ENCODE data around the gene FOXS1.
"Not testable (repeated sequence)": the region's sequence is repeated elsewhere in the genome, so short reads cannot be mapped to it uniquely, and the experiment has no call there.

FOXS1 gene

DNA sequence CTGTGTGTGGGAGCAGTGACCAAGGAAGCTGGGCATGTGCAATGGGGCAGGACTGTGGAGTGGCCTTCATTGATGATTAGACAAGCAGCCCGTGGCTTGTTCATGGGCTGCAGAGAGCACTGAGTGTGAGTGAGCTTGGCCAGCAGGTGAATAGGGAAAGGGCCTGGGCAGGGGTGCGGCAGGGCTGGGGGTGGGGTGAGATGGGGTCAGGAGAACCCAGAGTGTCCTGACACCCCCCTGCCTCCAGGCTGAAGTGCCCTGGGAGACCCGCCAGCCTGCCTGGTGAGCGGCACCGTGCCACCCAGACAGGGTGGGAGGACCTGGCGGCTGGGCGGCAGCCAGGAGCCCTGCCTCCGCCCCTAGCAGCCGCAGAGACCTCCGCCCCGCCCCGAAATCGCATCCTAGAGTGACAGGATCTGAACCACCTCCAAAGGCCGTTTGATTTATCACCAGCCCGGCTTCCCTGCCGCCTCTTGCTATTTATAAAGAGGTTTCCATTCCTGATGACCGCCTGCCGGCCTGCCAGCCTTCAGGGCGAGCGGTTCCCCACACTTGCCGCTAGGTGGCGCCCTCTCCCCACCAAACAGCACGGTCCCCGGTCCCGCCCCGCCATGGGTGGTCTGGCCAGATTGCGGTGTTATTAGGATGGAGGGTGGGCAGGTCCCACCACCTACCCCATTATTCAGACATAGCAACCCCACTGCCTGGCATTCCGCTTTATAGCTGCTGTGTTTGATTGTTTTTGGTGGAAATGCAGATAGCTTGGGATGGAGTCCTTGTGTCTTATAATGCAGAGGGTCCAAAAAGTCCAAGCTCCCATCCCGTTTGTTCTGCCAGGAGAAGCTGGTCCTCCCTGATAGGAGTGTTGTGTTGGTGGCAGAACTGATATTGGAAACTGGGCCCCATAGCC, 22.7 kb downstream of the FOXS1 start:
- DNase-seq (ENCODE audit: low read depth) = peak; percentile 75

DNA sequence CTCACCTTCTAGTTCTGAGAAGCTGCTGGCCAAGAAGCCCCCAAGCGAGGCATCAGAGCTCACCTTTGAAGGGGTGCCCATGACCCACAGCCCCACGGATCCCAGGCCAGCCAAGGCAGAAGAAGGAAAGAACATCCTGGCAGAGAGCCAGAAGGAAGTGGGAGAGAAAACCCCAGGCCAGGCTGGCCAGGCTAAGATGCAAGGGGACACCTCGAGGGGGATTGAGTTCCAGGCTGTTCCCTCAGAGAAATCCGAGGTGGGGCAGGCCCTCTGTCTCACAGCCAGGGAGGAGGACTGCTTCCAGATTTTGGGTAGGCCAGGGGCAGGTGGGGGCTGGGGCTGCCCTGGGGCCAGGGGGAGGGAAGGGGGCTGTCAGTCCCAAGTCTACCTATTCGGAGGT, 24.0 kb downstream of the FOXS1 start:
- DNase-seq (ENCODE audit: low read depth) = no peak

DNA sequence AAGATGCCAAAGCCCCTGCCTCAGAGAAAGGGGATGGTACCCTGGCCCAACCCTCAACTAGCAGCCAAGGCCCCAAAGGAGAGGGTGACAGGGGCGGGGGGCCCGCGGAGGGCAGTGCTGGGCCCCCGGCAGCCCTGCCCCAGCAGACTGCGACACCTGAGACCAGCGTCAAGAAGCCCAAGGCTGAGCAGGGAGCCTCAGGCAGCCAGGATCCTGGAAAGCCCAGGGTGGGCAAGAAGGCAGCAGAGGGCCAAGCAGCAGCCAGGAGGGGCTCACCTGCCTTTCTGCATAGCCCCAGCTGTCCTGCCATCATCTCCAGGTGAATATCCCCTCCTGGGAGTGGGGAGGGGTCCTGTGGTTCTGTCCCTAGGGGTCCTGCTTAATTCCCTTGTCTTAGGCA, 25.2 kb downstream of the FOXS1 start:
- DNase-seq (ENCODE audit: low read depth) = no peak

DNA sequence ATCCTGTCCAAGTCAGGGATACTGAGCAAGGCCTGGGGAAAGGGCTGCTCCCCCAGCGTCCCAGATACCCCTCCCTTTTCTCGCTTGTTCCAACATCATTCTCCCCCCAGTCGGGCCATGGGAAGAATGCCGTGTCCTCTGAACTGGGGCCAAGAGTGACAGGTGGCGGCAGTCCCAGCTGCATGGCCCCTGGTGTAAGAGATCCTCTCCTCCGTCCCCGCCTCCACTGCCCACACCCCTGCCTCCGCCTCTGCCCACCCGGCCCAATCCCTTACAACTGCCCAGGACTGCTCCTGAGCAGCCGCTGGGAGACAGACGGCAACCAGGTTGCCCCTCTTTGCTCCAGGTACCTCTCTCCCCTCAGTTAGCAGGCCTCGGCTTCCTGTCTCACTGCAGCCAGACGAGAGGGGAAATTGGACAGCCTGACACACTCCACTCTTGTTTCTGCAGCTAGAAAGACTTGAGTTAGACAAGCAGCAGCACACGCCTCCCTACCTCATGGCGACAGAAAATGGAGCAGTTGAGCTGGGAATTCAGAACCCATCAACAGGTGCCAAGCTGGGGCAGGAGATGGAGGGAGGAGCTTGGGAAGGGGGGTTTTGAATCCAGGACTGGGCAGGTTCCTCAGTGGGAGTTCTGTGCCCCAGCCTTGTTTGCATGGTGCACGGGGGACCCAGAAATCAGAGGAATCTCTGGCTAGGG, 26.2 kb downstream of the FOXS1 start, which contains the start of gene MYLK2:
Gene MYLK2, plus strand, starts transcription at position 274 of the 702 bp plus-strand sequence. Its CDS starts 225 bp downstream, at position 499.
- no peak for DNase-seq (ENCODE audit: low read depth)

DNA sequence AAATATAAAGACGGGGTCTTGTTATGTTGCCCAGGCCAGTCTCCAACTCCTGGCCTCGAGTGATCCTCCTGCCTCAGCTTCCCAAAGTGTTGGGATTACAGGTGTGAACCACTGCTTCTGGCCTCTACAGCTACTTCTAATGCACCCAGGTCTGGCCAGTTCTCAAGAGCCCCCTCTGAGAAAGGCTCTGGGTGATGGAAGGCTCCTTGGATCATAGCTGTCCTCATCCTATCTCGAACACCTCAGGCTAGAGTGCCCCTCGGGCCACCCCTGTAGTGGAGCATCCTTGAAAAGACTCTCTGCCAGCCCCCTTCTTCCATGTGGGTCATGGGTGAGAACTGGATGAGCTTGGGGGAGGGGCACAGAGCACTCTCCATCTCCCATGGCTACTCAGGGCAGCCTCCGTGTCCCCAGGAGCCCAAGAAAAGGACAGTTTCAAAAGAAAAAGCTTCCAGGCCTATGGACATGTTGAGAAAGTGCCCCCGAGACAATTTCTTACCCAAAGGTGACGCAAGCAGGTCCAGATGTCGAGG, 27.0 kb downstream of the FOXS1 start:
- no peak for DNase-seq (ENCODE audit: low read depth)

GRCh38 chr20:31817461-31817860, 27.9 kb downstream of the FOXS1 start:
- no peak for DNase-seq (ENCODE audit: low read depth)

DNA sequence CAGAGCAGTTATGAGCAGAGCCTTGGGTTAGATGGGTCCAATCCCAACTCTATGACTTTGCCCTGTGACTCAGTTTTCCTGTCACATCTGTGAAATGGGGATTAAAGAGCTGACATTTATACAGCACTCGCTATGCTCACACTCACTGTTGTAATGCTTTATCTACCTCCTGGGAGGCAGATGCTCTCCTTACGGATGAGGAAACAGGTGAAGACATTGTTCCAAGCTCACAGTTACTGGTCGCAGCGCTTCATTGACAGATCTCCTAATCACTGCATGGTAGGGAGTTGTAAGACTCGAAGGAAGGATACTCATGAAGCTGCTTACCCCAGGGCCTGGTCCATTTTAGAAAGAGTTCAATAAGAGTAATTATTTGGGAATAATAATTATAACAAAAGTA, 29.2 kb downstream of the FOXS1 start:
- DNase-seq (ENCODE audit: low read depth) = no peak

DNA sequence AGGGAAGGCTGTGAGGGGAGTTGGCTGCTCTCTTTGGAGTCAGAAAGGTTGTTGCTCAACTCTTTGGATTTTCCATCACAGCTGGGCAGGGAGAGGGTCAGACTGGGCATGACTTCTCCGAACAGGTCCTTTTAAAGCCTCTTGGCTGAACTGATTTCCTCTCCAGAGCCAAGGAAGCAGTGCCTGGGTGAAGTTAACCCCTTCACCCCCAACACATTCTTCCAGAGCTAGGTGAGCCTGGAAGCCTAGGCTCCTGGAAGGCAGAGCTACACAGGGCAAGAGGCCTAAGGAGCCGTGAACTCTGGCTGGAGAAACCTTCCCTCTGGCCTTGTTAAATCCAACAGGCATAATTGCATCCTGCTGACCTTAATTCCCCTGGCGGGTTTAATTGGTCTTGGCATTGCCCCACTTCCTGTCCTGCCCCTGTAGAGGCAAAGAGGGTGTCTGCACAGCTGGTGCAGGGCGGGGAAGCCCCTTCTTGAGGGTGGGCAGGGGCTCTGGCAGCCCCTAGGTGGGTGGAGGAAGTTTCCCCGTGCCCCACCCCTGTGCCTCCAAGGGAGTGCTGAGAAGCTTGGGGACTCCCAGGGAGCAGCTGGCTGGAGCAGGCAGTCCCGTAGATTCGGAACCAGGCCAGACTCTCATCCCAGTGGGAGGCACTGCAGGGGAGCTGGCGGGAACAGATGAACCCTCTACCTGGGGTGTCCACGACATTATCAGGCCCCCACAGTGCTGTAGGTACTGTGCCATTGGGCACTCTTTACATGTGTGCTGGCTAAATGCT, 29.8 kb downstream of the FOXS1 start:
- no peak for DNase-seq (ENCODE audit: low read depth)

GRCh38 chr20:31814142-31814541, 31.3 kb downstream of the FOXS1 start:
- DNase-seq (ENCODE audit: low read depth) = not testable (repeated sequence)

- no peak for DNase-seq (ENCODE audit: low read depth)
Measured at GRCh38 chr20:31813611-31814010, 31.8 kb downstream of the FOXS1 start.

- DNase-seq (ENCODE audit: low read depth) = peak; percentile 91
Measured at GRCh38 chr20:31811796-31812728, 33.3 kb downstream of the FOXS1 start.

GRCh38 chr20:31811198-31811597, 34.2 kb downstream of the FOXS1 start:
- DNase-seq (ENCODE audit: low read depth) = no peak

- DNase-seq (ENCODE audit: low read depth) = peak; percentile 51
Measured at GRCh38 chr20:31809661-31810060, 35.7 kb downstream of the FOXS1 start.

DNA sequence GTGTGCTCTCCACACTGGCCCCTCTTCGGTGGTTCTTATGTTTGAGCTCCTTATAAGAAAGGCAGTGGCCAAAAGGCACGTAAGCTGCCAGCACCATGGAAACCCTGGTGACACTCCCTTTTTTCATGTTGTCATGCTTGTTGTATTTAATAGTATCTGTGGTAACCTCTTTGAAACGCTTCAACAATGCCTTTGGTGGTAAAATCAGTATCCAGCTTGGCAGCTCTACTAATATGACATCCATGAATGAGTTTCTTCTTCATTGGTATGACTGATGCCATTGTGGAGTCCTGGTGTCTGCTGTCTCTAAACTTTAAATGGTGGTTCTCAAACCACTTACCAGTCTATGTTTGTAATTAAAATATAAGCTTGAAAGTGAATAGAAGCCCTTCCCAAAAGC, 36.9 kb downstream of the FOXS1 start:
- no peak for DNase-seq (ENCODE audit: low read depth)

DNA sequence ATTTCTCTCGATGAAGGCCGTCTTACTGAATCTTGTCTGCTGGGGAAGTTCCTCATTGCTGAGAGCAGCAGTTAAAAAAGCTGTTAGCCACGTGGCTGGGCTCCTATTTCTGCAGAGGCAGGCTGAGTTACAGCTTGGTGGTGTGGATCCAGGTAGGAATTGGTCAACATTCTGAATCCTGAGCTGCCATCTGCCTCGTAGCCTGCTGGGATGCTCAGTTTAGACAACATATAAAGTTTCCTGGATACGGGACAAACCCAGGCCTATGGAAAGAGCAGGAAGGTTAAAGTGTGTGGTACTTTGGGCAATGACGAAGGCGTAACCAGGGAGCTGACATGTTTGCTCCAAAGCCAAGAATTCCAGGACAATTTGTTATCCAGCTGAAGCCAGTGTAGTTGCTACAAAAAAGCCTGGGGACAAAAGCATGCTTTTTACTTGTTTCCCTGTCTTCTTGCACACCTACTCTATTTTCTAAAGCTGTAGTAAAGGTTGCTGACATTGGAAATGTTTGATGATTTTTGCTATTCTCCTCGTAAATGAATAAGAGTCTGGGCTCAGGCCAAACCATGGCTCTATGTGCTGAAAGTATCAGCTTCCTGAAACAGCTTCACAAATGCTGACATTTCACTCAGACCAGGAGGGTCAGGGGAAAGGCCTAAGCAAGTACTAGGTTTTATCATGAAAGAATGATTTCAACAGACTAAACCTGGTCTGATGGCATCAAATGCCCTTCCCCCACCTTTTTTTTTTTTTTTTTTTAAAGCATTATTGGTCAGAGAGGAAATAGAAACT, 38.6 kb downstream of the FOXS1 start:
- DNase-seq (ENCODE audit: low read depth) = no peak

DNA sequence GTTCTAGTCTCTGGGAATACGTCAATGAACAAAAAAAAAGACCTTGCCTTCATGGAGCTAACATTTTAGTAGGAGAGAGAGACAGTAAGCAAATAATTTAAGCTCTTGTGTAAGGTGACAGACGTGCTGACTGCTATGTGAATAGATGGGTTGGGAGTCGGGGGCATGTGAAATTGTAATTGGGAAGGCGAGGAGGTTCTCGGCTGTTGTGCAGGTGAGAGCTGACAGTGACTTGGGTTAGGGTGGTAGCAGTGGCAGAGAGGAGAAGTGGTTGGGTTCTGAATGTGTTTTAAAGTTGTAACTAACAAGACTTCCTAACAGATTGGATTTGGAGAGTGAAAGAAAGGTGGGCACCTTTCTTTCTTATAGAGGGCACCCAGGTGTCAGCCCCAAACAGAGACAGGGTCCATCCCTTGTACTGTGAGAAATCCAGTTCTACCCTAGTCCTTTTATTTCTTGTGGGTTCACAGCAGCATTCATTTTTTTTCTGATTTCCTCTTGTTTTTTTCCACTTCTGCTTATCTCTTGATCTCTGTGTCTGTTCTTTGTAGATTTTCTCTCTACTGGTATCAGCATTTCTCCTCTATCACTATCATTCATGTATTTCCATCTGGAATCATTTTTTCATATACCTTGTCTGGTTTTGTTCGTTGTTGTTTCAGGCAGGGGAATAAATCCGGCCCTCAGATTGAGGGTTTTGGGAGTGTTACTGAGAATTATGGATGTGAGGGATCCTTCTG, 41.7 kb downstream of the FOXS1 start:
- DNase-seq (ENCODE audit: low read depth) = no peak

GRCh38 chr20:31801508-31801907, 43.9 kb downstream of the FOXS1 start:
- DNase-seq (ENCODE audit: low read depth) = no peak

DNA sequence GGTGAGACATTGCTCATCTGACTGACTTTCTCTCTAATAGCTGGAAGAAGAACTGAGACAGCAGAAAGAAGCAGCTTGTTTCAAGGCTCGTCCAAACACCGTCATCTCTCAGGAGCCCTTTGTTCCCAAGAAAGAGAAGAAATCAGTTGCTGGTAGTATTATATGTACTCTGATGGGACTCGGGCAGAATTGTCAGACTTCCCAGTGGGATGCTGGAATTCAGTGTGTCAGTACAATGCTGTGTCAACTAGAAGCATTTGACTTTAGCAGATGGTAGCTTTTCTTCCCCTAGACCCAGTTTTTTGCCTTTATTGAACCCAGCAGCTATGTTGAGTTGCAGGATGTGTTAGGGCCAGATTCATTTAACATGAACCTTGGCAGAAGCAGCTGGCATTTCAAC, 48.0 kb downstream of the FOXS1 start:
- no peak for DNase-seq (ENCODE audit: low read depth)
